Measurements from ENCODE around the gene BRCA2.

The BRCA2 gene

GRCh38 chr13:32284927-32285632, 30.2 kb upstream of the BRCA2 start:
- H3K9ac ChIP-seq (ENCODE audit: low read length): no peak overlapping the region
- peak overlapping the region; percentile 24 for H3K27ac ChIP-seq (ENCODE audit: low read length)
- H3K9me3 ChIP-seq (ENCODE audit: control insufficient read depth, low read depth, low read length): no peaks in the 10 kb centered on the region
- no peak overlapping the region for H3K4me3 ChIP-seq (ENCODE audit: low read length)
- peaks cover 8% of the 10 kb centered on the region for H3K4me1 ChIP-seq (ENCODE audit: control insufficient read depth, low read depth, low read length)
- no peaks in the 10 kb centered on the region for H3K27me3 ChIP-seq (ENCODE audit: control insufficient read depth, insufficient read depth, low read length)
- no peaks in the 10 kb centered on the region for H3K36me3 ChIP-seq (ENCODE audit: control insufficient read depth, low read depth, low read length)

- H3K27me3 ChIP-seq (ENCODE audit: control insufficient read depth, insufficient read depth, low read length): no peaks in the 10 kb centered on the region
- H3K9me3 ChIP-seq (ENCODE audit: control insufficient read depth, low read depth, low read length): no peaks in the 10 kb centered on the region
- H3K4me1 ChIP-seq (ENCODE audit: control insufficient read depth, low read depth, low read length): peaks cover 8% of the 10 kb centered on the region
- H3K4me3 ChIP-seq (ENCODE audit: low read length): no peak overlapping the region
- H3K9ac ChIP-seq (ENCODE audit: low read length): no peak overlapping the region
- H3K27ac ChIP-seq (ENCODE audit: low read length): no peak overlapping the region
- no peaks in the 10 kb centered on the region for H3K36me3 ChIP-seq (ENCODE audit: control insufficient read depth, low read depth, low read length)
These were observed 29.7 kb upstream of the BRCA2 start for GRCh38 chr13:32285633-32285965.

- Histone ChIP-seq H3K27me3 (ENCODE audit: control insufficient read depth, insufficient read depth, low read length) (no peaks in the 10 kb centered on the region), H3K4me1 (ENCODE audit: control insufficient read depth, low read depth, low read length) (no peaks in the 10 kb centered on the region), H3K4me3 (ENCODE audit: low read length) (no peak overlapping the region), H3K9ac (ENCODE audit: low read length) (no peak overlapping the region), H3K9me3 (ENCODE audit: control insufficient read depth, low read depth, low read length) (no peaks in the 10 kb centered on the region), H3K36me3 (ENCODE audit: control insufficient read depth, low read depth, low read length) (no peaks in the 10 kb centered on the region), H3K27ac (ENCODE audit: low read length) (no peak overlapping the region)
These were observed 18.1 kb upstream of the BRCA2 start for GRCh38 chr13:32297206-32297605.

- no peaks in the 10 kb centered on the region for H3K4me1 ChIP-seq (ENCODE audit: control insufficient read depth, low read depth, low read length)
- no peak overlapping the region for H3K9ac ChIP-seq (ENCODE audit: low read length)
- H3K27ac ChIP-seq (ENCODE audit: low read length): no peak overlapping the region
- H3K4me3 ChIP-seq (ENCODE audit: low read length): no peak overlapping the region
- no peaks in the 10 kb centered on the region for H3K36me3 ChIP-seq (ENCODE audit: control insufficient read depth, low read depth, low read length)
- no peaks in the 10 kb centered on the region for H3K9me3 ChIP-seq (ENCODE audit: control insufficient read depth, low read depth, low read length)
- no peaks in the 10 kb centered on the region for H3K27me3 ChIP-seq (ENCODE audit: control insufficient read depth, insufficient read depth, low read length)
These were observed 16.6 kb upstream of the BRCA2 start for GRCh38 chr13:32298695-32299094.

- Histone ChIP-seq H3K9me3 (ENCODE audit: control insufficient read depth, low read depth, low read length) (no peaks in the 10 kb centered on the region), H3K36me3 (ENCODE audit: control insufficient read depth, low read depth, low read length) (no peaks in the 10 kb centered on the region), H3K27me3 (ENCODE audit: control insufficient read depth, insufficient read depth, low read length) (no peaks in the 10 kb centered on the region), H3K4me1 (ENCODE audit: control insufficient read depth, low read depth, low read length) (no peaks in the 10 kb centered on the region), H3K4me3 (ENCODE audit: low read length) (no peak overlapping the region), H3K9ac (ENCODE audit: low read length) (no peak overlapping the region), H3K27ac (ENCODE audit: low read length) (no peak overlapping the region)
These were observed 15.4 kb upstream of the BRCA2 start for GRCh38 chr13:32299893-32300292.

- H3K9ac ChIP-seq (ENCODE audit: low read length): no peak overlapping the region
- no peak overlapping the region for H3K27ac ChIP-seq (ENCODE audit: low read length)
- H3K4me3 ChIP-seq (ENCODE audit: low read length): no peak overlapping the region
- no peaks in the 10 kb centered on the region for H3K4me1 ChIP-seq (ENCODE audit: control insufficient read depth, low read depth, low read length)
- no peaks in the 10 kb centered on the region for H3K9me3 ChIP-seq (ENCODE audit: control insufficient read depth, low read depth, low read length)
- no peaks in the 10 kb centered on the region for H3K27me3 ChIP-seq (ENCODE audit: control insufficient read depth, insufficient read depth, low read length)
- no peaks in the 10 kb centered on the region for H3K36me3 ChIP-seq (ENCODE audit: control insufficient read depth, low read depth, low read length)
These were observed 14.9 kb upstream of the BRCA2 start for GRCh38 chr13:32300406-32300805.

GRCh38 chr13:32300920-32301319, 14.4 kb upstream of the BRCA2 start:
- Histone ChIP-seq H3K36me3 (ENCODE audit: control insufficient read depth, low read depth, low read length) (no peaks in the 10 kb centered on the region), H3K27me3 (ENCODE audit: control insufficient read depth, insufficient read depth, low read length) (no peaks in the 10 kb centered on the region), H3K4me3 (ENCODE audit: low read length) (no peak overlapping the region), H3K9me3 (ENCODE audit: control insufficient read depth, low read depth, low read length) (no peaks in the 10 kb centered on the region), H3K4me1 (ENCODE audit: control insufficient read depth, low read depth, low read length) (no peaks in the 10 kb centered on the region), H3K9ac (ENCODE audit: low read length) (no peak overlapping the region), H3K27ac (ENCODE audit: low read length) (no peak overlapping the region)

GRCh38 chr13:32302461-32302860, 12.8 kb upstream of the BRCA2 start:
- Histone ChIP-seq H3K9ac (ENCODE audit: low read length) (no peak overlapping the region), H3K27me3 (ENCODE audit: control insufficient read depth, insufficient read depth, low read length) (no peaks in the 10 kb centered on the region), H3K9me3 (ENCODE audit: control insufficient read depth, low read depth, low read length) (no peaks in the 10 kb centered on the region), H3K36me3 (ENCODE audit: control insufficient read depth, low read depth, low read length) (no peaks in the 10 kb centered on the region), H3K4me1 (ENCODE audit: control insufficient read depth, low read depth, low read length) (no peaks in the 10 kb centered on the region), H3K27ac (ENCODE audit: low read length) (no peak overlapping the region), H3K4me3 (ENCODE audit: low read length) (no peak overlapping the region)

GRCh38 chr13:32305646-32306045, 9.7 kb upstream of the BRCA2 start:
- Histone ChIP-seq H3K27ac (ENCODE audit: low read length) (no peak overlapping the region), H3K9ac (ENCODE audit: low read length) (no peak overlapping the region)

GRCh38 chr13:32309312-32310133, 5.8 kb upstream of the BRCA2 start:
- Histone ChIP-seq H3K9ac (ENCODE audit: low read length) (no peak overlapping the region), H3K27ac (ENCODE audit: low read length) (no peak overlapping the region), H3K27me3 (ENCODE audit: control insufficient read depth, insufficient read depth, low read length) (no peaks in the 10 kb centered on the region), H3K36me3 (ENCODE audit: control insufficient read depth, low read depth, low read length) (no peaks in the 10 kb centered on the region), H3K4me1 (ENCODE audit: control insufficient read depth, low read depth, low read length) (no peaks in the 10 kb centered on the region), H3K4me3 (ENCODE audit: low read length) (no peak overlapping the region), H3K9me3 (ENCODE audit: control insufficient read depth, low read depth, low read length) (no peaks in the 10 kb centered on the region)

More at GRCh38 chr13:32305646-32306045, 9.7 kb upstream of the BRCA2 start:
- H3K4me1 ChIP-seq (ENCODE audit: control insufficient read depth, low read depth, low read length): no peaks in the 10 kb centered on the region
- H3K9me3 ChIP-seq (ENCODE audit: control insufficient read depth, low read depth, low read length): no peaks in the 10 kb centered on the region
- H3K36me3 ChIP-seq (ENCODE audit: control insufficient read depth, low read depth, low read length): no peaks in the 10 kb centered on the region
- H3K4me3 ChIP-seq (ENCODE audit: low read length): no peak overlapping the region
- H3K27me3 ChIP-seq (ENCODE audit: control insufficient read depth, insufficient read depth, low read length): no peaks in the 10 kb centered on the region

GRCh38 chr13:32310134-32310706, 5.1 kb upstream of the BRCA2 start:
- Histone ChIP-seq H3K27me3 (ENCODE audit: control insufficient read depth, insufficient read depth, low read length) (no peaks in the 10 kb centered on the region), H3K27ac (ENCODE audit: low read length) (no peak overlapping the region), H3K9ac (ENCODE audit: low read length) (no peak overlapping the region), H3K9me3 (ENCODE audit: control insufficient read depth, low read depth, low read length) (no peaks in the 10 kb centered on the region), H3K4me3 (ENCODE audit: low read length) (no peak overlapping the region), H3K4me1 (ENCODE audit: control insufficient read depth, low read depth, low read length) (peaks cover 3% of the 10 kb centered on the region), H3K36me3 (ENCODE audit: control insufficient read depth, low read depth, low read length) (no peaks in the 10 kb centered on the region)
